Cardiac fibroblast (primary cell): Measurements from ENCODE around the gene ITPKC.
"Not testable (repeated sequence)": the region's sequence is repeated elsewhere in the genome, so short reads cannot be mapped to it uniquely, and the experiment has no call there.

Source experiments
- DNase-seq, 2 donors: peaks; one replicate each; pipeline versions ENCODE4 v3.0.0 to v3.0.0-alpha.2; 2010; ENCODE audit warnings: low read depth in 2 of 2
- H3K4me3 ChIP-seq, 2 donors: replicated peaks in 1 of 2; 1 replicate in 1 of 2; 2 replicates in 1 of 2; pipeline ENCODE4 v1.5.1; 2011; ENCODE audit warnings: low read depth in 2 of 2, low read length in 2 of 2, mild to moderate bottlenecking in 2 of 2, moderate library complexity in 1 of 2
- TF ChIP-seq, protein P1 (sequence below): IDR thresholded peaks from one replicate; pipeline ENCODE4 v1.5.1; 2011; ENCODE audit warnings: low read depth, mild to moderate bottlenecking, low read length, inconsistent platforms

Gene ITPKC

GRCh38 chr19:40763526-40763925 lies 46.6 kb downstream of the ITPKC start:
- TF ChIP-seq, protein P1, sequence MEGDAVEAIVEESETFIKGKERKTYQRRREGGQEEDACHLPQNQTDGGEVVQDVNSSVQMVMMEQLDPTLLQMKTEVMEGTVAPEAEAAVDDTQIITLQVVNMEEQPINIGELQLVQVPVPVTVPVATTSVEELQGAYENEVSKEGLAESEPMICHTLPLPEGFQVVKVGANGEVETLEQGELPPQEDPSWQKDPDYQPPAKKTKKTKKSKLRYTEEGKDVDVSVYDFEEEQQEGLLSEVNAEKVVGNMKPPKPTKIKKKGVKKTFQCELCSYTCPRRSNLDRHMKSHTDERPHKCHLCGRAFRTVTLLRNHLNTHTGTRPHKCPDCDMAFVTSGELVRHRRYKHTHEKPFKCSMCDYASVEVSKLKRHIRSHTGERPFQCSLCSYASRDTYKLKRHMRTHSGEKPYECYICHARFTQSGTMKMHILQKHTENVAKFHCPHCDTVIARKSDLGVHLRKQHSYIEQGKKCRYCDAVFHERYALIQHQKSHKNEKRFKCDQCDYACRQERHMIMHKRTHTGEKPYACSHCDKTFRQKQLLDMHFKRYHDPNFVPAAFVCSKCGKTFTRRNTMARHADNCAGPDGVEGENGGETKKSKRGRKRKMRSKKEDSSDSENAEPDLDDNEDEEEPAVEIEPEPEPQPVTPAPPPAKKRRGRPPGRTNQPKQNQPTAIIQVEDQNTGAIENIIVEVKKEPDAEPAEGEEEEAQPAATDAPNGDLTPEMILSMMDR: no peak

DNA sequence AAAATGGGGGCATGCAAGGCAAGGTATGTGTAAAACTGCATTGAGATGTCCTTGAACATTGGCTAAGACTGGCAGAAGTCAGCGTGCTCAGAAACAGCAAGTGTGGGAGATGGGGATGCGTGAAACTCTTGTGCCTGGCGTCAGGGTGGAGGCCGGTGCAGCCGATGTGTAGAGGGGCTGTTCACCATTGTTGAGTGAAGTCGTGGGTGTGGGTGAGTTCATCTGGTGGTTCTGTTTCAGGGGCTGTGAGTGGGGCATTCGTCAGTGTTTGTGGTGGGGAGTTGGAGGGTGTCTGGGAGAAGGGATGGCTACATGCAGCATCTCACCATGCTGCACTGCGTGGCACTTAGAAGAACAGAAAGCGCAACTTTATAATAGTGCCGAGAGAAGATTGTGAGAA lies 47.1 kb downstream of the ITPKC start:
- TF ChIP-seq, protein P1: no peak
- DNase-seq: no peak

More at GRCh38 chr19:40763526-40763925, 46.6 kb downstream of the ITPKC start:
- no peak overlapping the region for H3K4me3 ChIP-seq
- no peak for DNase-seq

GRCh38 chr19:40766385-40766784 lies 49.5 kb downstream of the ITPKC start:
- DNase-seq, H3K4me3 ChIP-seq: not testable (repeated sequence)

More for the DNA sequence above, 47.1 kb downstream of the ITPKC start:
- no peak overlapping the region for H3K4me3 ChIP-seq

GRCh38 chr19:40768869-40769268 lies 52.0 kb downstream of the ITPKC start:
- TF ChIP-seq, protein P1: no peak
- no peak for DNase-seq
- no peak overlapping the region for H3K4me3 ChIP-seq

- not testable (repeated sequence) for H3K4me3 ChIP-seq
- peak in 1 of 2 donors; percentile 24 for DNase-seq
Measured at GRCh38 chr19:40771101-40771862, 54.4 kb downstream of the ITPKC start.

GRCh38 chr19:40774916-40775631 lies 58.2 kb downstream of the ITPKC start, which contains the start of gene MIA:
TSS of gene MIA (plus strand) at chr19:40775521. CDS start at chr19:40775543, 22 bp downstream.
- no peak for DNase-seq
- TF ChIP-seq, protein P1: no peak
- no peak within 1 kb of the TSS for H3K4me3 ChIP-seq

- DNase-seq: no peak
- TF ChIP-seq, protein P1: no peak
- H3K4me3 ChIP-seq: no peak overlapping the region
Measured at GRCh38 chr19:40775632-40776022, 58.7 kb downstream of the ITPKC start.
